Measurements from ENCODE around the gene EHD3. TPM values are rescaled to one million over a fixed set of nuclear protein-coding genes. Genes with fewer than 3 reads are reported as not detected.

EHD3 gene
- total RNA-seq, 2 experiments from 2014 or later: 0.54 to 0.60 TPM

GRCh38 chr2:31254237-31255203 lies 20.6 kb downstream of the EHD3 start:
- H3K27ac Mint-ChIP-seq: no peak overlapping the region
- no peaks in the 10 kb centered on the region for H3K4me1 Mint-ChIP-seq (ENCODE audit: low read depth)
- ChIA-PET CTCF (no interaction called here), POLR2A (no interaction called here)
- TF ChIP-seq CTCF (IDR thresholded peaks at IDR 0.05): no peak
- H3K9me3 Mint-ChIP-seq: no peaks in the 10 kb centered on the region
- DNase-seq (no peak), ATAC-seq (no peak)
- H3K36me3 Mint-ChIP-seq (ENCODE audit: low read depth): no peaks in the 10 kb centered on the region
- intact Hi-C loops (cut with micrococcal nuclease): no loop called here
- H3K4me3 Mint-ChIP-seq: no peak overlapping the region
- H3K27me3 Mint-ChIP-seq: no peaks in the 10 kb centered on the region

GRCh38 chr2:31255911-31256571 lies 22.1 kb downstream of the EHD3 start:
- ChIA-PET CTCF (no interaction called here), POLR2A (no interaction called here)
- intact Hi-C loops (cut with micrococcal nuclease): no loop called here

GRCh38 chr2:31256611-31257382 lies 22.8 kb downstream of the EHD3 start:
- ChIA-PET CTCF (interaction anchor here (1.5 kb wide), 1 partner anchor 546 kb away, joined by 3 read pairs; no protein-coding TSS in a partner anchor), POLR2A (no interaction called here)
- H3K9me3 Mint-ChIP-seq: no peaks in the 10 kb centered on the region
- no peaks in the 10 kb centered on the region for H3K4me1 Mint-ChIP-seq (ENCODE audit: low read depth)
- no peaks in the 10 kb centered on the region for H3K27me3 Mint-ChIP-seq
- no peak overlapping the region for H3K4me3 Mint-ChIP-seq
- ATAC-seq (no peak), DNase-seq (no peak)
- no peak for TF ChIP-seq CTCF (IDR thresholded peaks at IDR 0.05)
- no peak overlapping the region for H3K27ac Mint-ChIP-seq
- H3K36me3 Mint-ChIP-seq (ENCODE audit: low read depth): no peaks in the 10 kb centered on the region
- intact Hi-C loops (cut with micrococcal nuclease): no loop called here

More at GRCh38 chr2:31255911-31256571, 22.1 kb downstream of the EHD3 start:
- no peak overlapping the region for H3K4me3 Mint-ChIP-seq
- H3K27me3 Mint-ChIP-seq: no peaks in the 10 kb centered on the region
- H3K9me3 Mint-ChIP-seq: no peaks in the 10 kb centered on the region
- H3K27ac Mint-ChIP-seq: no peak overlapping the region
- H3K4me1 Mint-ChIP-seq (ENCODE audit: low read depth): no peaks in the 10 kb centered on the region
- no peak for DNase-seq
- H3K36me3 Mint-ChIP-seq (ENCODE audit: low read depth): no peaks in the 10 kb centered on the region
- no peak for ATAC-seq
- no peak for TF ChIP-seq CTCF (IDR thresholded peaks at IDR 0.05)

- H3K27me3 Mint-ChIP-seq: no peaks in the 10 kb centered on the region
- no peak overlapping the region for H3K4me3 Mint-ChIP-seq
- H3K9me3 Mint-ChIP-seq: no peaks in the 10 kb centered on the region
- ATAC-seq: no peak
- ChIA-PET CTCF (interaction anchor here (0.9 to 1.5 kb wide), 3 partner anchors 25 to 547 kb away, joined by 3 to 5 read pairs (median 3); partner anchors contain the start of gene EHD3), POLR2A (no interaction called here)
- H3K36me3 Mint-ChIP-seq (ENCODE audit: low read depth): no peaks in the 10 kb centered on the region
- H3K27ac Mint-ChIP-seq: no peak overlapping the region
- no peaks in the 10 kb centered on the region for H3K4me1 Mint-ChIP-seq (ENCODE audit: low read depth)
- no peak for DNase-seq
- TF ChIP-seq CTCF (IDR thresholded peaks at IDR 0.05): no peak
- intact Hi-C loops (cut with micrococcal nuclease): no loop called here
These were observed 24.4 kb downstream of the EHD3 start for GRCh38 chr2:31258351-31258750.

Data from activated CD8-positive, alpha-beta T cell treated with anti-CD3 and anti-CD28 coated beads for 36 hours (primary cell).